Activated T-cell treated with anti-CD3 and anti-CD28 coated beads, Interleukin-2, amount 50 U/mL, for 1 hour (primary cell): ENCODE results near the gene PAK4.
"Not testable (repeated sequence)": the region's sequence is repeated elsewhere in the genome, so short reads cannot be mapped to it uniquely, and the experiment has no call there.

ENCODE experiments used
- DNase-seq: peaks from one replicate; pipeline ENCODE4 v3.0.0-alpha.2; 2020

PAK4 gene

DNA sequence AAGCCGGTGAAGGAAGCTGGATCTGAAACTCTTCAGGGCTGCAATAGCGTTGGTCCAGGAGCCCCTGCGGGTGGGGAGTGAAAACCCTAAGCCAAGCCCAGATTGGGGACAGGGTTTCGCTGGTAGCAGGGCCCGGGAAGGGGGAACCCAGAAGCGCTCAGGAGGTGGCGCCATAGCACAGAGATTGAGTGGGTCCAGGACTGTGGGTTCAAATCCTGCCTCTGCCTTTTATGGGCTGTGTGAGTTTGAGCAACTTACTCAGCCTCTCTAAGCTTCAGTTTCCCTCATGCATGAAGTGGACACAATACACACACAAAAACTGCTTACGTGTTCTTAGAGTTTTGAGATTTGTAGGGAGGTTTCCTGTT lies 86.8 kb downstream of the PAK4 start:
- DNase-seq, result peak; percentile 64

DNA sequence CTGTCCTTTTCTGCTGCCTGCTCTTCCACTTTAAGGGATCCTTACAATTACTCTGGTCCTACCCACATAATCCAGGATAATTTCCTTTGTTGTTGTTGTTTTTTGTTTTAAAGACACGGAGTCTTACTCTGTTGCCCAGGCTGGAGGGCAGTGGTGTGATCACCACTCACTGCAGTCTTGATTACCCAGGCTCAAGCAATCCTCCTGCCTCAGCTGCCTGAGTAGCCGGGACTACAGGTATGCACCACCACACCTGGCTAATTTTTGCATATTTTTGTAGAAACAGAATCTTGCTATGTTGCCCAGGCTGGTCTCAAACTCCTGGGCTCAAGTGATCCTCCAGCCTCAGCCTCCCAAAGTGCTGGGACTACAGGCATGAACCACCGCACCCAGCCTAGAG lies 89.7 kb downstream of the PAK4 start:
- DNase-seq, result not testable (repeated sequence)

DNA sequence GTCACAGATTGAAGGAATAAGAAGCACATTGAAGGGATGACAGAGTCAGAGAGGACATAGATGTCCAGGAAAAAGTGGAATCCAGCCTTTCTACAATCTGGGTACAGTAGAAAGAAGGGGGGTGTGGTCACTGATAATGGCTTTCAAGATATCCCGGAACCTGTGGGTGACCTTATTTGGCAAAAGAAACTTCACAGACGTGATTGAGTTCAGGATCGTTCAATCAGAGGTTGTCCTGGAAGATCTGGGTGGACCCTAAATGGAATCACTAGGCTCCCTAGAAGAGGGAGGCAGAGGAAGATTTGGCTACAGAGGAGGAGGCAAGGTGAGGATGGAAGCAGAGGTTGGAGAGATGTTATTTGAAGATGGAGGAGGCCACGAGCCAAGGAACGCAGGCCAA lies 91.5 kb downstream of the PAK4 start:
- no peak for DNase-seq

DNA sequence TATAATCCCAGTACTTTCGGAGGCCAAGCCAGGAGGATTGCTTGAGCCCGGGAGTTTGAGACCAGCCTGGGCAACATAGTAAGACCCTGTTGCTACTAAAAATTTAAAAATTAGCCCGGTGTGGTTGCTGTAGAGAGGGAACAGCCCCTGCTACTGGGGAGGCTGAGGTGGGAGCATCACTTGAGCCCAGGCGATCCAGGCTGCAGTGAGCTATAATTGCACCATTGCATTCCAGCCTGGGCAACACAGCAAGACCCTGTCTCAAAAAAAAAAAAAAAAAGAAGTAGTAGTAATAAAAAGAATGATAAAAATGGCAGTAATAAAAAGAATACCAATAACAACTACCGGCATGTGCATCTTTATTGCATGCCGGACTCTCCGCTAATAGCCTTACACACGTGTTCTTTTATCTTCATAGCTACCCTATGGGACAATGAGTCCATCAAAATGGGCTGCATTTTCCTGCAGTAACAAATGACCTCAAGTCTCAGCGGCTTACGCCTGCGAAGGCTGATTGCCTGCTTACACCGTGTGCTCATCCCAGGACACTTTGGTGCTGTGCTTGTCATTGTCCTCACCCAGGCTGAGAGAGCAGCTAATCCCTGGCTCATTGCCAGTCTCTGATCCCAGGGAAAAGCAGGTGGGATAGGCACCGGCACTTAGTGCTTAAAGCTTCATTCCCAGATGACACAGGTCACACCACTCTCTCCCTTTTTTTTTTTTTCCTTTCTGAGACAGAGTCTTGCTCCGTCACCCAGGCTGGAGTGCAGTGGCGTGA lies 92.8 kb downstream of the PAK4 start:
- DNase-seq, result no peak

DNA sequence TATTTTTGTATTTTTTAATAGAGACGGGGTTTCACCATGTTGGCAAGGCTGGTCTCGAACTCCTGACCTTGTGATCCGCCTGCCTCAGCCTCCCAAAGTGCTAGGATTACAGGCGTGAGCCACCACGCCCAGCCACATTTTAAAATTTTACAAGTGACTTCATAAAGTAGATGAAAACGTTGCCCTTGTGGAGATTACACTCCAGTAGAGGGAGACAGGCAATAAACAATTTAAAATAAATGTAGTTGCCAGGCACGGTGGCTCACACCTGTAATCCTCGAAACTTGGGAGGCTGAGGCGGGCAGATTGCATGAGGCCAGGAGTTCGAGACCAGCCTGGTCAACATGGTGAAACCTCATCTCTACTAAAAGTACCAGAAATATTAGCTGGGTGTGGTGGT lies 93.5 kb downstream of the PAK4 start:
- DNase-seq, result not testable (repeated sequence)

DNA sequence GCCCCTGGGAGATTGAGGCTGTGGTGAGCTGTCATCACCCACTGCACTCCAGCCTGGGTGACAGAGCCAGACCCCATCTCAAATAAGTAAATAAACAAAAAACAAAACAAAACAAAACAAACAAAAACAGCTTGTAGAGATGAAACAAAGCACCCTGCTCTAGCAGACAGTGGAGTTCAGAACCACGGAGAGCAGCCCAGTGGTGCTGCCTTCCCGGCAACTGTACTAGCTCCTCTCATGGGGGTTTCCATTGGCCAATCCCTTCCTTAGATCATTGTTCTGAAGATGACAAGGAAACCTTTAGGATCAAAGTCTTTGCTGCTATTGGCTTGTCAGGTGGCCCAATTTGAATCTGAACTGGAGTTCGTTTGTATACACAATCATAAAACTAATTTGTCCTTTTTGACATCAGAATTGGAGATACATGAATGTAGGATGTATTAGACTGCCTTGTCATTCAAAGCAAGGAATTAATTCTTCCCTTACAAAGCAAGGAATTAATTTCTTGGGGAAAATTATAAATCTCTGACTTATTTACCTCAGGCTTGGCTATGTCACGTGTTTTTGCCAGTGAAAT lies 98.2 kb downstream of the PAK4 start:
- no peak for DNase-seq

DNA sequence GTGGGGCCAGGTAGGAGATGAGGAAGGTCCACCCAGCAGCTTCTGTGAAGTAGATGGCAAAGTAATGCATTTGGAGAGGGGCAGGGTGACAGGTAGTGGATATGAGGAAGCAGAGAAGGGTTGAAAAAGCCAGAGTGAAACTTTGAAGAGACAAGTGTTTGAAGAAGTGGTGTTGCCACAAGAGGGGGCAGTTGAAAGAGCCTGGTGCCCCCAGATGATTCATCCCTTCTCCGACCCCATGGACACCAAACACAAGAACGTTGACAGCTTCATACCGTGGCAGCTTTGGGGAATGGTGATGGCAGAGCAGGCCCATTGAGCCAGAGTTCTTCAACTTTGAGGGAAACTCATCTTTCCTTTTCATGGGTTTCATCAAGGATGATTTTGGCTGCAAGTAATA lies 99.3 kb downstream of the PAK4 start:
- DNase-seq, result no peak
